HG03354 (cell line): Measurements from ENCODE around the gene IQSEC1.

Experiments
- ATAC-seq: cut with Tn5 transposase; IDR thresholded peaks from one replicate; pipeline ENCODE4 v1.9.1; 2021; ENCODE audit warnings: mild to moderate bottlenecking; ENCODE audit not compliant: unreplicated experiment, poor library complexity, severe bottlenecking

Gene IQSEC1

GRCh38 chr3:13037458-13038117 lies 35.6 kb downstream of the IQSEC1 start:
- ATAC-seq: no peak

DNA sequence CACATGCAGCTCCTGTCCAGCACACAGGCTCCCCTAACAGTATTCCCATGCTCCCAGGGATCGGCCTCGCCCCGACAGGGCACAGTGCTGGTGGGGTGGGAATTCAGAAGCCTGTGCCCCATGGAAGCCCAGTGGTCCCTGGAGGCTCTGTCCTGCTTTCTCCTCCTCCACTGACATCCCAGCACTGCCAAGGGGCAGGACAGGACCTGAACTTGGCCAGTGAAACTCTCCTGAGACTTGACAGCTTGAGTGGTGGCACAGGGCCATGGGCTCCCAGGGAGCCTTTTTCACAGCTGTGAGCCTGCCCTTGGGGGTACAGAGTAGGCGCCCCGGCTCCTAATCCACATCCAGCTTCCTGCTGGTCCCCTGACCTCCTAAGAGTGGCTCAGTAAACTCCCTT lies 38.4 kb downstream of the IQSEC1 start:
- ATAC-seq: no peak

DNA sequence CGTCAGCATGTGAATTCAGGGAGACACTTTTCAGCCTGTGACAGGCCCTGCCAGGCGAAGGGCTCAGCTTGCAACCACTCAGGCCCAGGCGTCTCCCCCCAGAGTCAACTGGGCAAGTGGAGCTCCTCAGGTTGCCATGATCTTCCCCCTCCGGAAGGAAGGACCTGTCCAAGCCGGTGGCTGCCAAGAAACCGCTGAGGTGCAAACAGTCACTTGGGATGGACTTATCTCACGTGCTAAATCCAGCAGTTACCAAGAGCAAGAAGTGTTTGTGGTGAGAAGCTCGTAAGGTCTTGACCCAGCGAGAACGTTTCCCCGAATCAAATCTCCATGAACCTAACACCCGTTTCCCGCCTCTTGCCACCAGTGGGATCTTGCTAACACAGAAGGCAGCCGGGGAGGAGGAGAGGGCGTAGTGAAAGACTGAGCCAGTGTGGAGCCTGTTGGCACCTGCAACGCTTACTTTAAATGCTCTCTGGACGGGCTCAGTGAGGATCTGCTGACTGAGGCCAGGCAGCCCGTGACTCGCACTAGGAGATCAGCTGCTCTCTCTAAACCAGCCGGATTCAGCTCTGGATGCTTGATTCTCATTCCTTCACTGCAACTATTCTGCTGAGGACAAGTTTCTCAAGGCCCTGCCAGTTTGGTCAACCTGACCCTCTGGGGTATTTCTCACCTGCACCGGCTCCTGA lies 39.0 kb downstream of the IQSEC1 start:
- ATAC-seq: no peak

DNA sequence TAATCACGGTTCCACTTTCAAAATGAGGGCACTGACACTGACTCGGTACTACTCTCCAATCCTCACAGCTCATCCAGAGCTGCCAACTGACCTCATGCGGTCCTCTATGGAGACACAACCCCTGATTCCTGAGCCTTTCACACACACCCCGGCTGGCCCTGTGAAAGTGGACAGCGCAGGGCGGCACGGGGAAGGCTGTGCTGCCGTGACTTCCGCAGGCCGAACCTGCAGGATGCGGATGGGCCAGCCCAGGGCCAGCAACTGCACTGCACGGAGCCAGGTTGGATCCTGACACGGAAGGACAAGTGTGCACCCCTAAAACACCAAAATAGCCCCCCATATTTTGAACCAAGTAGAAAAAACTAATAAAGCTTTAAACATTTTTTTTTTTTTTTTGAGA lies 41.0 kb downstream of the IQSEC1 start:
- no peak for ATAC-seq

- ATAC-seq: no peak
Observed at GRCh38 chr3:13031621-13032020, 41.6 kb downstream of the IQSEC1 start.

GRCh38 chr3:13030684-13031083 lies 42.5 kb downstream of the IQSEC1 start:
- no peak for ATAC-seq

DNA sequence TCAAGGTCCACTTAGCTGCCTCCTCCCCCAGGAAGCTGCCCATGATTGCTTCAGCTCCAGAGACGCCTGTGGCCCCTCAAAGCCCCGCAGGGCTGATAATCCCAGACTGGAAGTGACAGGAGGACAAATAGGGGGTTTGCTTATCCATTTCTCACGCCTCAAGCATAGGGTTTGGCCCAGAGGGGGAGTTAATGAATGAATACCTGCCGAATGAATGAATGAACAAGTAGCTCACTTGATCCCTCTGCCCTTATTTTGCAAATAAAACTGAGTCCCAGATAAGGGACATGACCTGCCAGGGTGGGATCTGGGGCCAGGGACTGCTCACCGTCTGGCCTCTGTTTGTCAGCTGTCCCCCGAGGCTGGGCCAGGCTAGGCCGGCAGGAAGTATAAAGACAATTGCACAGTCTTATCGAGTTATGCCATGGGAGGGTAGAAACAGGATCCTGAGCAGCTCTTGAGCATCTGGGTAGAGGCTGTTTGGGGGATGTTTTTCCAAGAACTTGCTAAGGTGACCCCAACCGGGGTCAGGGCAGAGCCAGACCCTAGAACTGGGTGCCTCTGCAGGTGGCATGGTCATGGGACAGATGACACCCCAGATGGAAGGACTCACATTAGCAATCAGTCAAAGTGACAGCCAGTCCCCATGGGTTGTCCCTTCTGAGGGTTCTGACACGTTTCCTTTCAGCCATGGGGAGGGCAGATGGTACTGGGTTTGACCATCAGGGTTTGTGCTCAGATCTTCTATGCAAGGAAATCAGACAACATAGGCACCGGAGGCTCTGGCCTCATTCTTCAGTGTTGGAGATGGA lies 45.0 kb downstream of the IQSEC1 start:
- no peak for ATAC-seq

DNA sequence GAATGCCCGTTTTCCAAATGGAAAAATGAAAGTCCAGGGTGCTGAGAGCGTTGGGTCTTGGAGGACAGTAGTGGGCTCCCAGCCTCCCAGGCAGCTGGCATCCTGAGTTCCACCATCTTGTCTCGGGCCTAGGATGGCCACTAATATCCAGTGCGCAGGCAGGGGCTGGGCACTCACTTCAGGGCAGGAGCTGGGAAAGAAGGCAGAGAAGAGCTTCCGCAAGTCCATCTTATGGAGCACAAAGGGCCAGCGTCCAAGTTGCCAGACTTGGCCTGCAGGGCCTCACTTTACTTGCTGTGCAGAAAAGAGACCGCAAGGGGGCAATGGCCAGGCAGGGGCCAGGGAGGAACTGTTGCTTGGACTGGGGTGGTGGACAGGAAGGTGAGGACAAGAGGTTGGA lies 46.1 kb downstream of the IQSEC1 start:
- ATAC-seq: no peak

DNA sequence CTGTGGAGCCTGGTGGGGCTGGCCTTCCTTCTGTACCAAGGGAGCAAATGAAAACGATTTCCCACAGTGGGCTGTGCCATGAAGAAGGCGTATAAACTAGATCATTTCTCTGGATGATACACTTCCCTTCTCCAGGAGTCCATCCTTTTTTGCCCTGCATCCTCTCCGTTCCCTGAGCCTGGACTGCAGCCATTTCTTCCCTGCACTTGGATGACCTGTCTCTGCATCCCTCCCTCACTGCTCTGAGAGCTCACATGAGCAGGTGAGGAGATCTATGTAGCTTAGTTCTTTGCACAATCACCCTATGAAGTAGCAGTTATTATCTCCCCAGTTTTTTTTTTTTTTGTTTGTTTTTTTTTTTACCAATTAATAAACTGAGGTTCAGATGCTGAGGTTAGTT lies 46.7 kb downstream of the IQSEC1 start:
- no peak for ATAC-seq

- no peak for ATAC-seq
Observed at GRCh38 chr3:13025778-13026518, 47.3 kb downstream of the IQSEC1 start.

- no peak for ATAC-seq
Observed at GRCh38 chr3:13025090-13025489, 48.1 kb downstream of the IQSEC1 start.

DNA sequence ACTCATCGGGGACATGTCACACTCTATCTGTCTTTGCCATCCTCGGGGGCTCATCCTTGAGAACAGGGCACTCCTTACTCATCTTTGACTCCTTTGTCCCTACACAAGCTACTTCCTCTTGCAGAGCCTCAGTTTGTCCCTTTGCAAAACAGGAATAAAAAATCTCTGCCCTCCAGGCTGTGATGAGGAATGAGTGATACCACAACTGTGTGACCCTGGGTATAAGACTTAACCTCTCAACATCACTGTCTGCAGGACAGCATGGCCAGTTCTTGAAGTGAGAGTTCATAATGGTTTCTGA lies 48.5 kb downstream of the IQSEC1 start:
- no peak for ATAC-seq

DNA sequence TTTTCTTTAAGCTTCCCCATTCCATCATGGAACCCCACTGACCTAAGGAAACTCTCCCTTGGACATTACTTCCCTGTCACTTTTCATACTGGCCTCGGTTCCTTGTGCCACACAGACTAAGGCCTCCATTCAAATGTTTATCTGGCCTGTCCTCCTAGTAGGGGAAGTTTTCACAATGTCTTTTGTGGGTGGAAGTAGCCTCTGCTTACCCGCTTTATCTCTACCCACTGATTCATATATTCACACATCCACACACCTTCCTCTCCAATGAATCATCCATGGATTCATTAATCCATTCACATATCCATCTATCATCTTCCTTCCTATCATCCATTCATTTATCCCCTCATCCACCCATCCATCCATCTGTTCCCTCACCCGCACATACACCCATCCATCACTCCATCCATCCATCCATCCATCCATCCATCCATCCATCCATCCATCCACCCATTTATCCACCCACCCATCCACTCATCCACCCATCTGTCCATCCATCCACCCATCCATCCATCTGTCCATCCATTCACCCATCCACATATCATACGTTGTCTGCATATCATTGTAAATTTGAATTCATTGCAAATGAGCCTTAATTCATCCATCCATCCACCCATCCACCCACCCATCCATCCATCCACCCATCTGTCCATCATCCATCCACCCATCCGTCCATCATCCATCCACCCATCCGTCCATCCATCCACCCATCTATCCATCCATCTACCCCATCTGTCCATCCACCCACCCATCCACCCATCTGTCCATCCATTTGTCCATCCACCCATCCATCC lies 49.1 kb downstream of the IQSEC1 start:
- ATAC-seq: no peak

DNA sequence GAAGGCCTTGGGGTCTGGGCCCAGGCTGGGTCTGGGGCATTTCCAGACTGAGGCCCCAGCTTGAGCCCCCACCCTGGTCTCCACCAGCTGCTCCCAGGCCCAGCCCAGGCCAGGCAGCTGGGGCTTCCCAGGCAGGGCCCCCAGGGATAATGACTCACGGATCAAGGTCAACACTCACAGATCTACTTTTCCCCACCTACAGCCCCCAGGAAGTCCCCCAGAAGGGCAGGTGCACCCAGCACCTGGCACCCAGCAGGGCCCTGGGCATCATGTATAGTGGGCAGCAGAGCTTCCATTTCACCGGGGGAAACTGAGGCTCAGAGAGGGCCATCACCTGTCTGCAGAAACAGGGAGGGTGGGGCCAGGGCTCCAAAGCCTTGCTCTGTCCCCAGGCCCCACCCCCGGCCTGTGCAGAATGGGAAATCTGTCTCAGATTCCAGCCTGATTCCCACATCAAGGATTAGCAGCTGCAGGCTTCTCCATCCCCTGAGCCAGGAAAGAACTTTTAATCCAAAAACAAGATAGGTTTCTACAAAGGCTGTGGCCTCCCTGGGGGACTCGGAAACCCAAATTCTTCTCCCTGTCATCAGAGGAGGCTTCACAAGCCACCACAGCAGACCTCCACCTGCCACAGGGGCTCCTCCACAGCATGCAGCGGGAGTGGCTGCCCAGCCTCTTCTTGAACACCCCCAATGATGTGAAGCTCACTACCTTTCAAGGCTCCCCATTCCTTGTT lies 49.8 kb downstream of the IQSEC1 start:
- ATAC-seq: peak; percentile 15

DNA sequence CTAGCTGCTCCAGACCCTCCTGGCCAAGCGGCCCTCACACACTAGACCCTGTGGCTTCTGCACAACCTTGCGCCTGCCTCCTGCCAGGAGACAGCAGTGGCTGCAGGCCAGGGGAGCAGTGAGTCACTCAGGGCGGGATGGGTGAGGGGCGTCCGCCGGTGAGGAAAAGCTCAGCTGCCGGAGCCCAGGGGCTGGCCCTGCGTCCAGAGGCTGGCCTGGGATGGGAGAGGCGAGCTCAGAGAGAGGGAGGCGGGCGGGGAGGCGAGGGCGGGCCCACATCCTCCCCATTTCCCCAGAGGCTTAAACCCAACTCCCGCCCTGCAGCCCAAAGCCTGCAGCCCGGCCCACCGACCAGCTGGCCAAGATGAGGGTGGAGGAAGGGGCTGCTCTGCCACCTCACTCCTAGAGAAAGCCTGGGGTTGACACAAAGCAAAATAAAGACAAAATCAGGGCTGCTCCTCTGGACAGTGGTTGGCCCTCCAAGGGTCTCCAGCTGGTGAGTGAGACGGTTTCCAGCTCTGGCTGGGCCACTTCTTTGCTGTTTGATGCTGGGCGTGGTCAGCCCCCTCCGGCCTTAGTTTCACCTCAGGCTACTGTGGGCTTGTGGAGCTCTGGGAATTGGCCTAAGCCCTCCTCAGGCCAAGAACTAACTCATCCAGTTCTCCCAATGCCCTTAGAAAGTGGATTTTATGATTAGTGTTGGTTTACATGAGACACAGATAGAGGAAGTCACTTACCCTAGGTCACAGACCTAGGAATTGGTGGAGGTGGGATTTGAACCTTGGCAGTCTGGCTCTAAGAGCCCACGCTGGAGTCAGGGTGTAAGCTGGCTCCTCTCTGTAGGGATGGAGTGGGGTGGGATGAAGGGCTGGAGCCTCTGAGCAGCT lies 50.6 kb downstream of the IQSEC1 start:
- ATAC-seq: peak; percentile 55

- ATAC-seq: no peak
Observed at GRCh38 chr3:13021141-13022114, 51.8 kb downstream of the IQSEC1 start.

DNA sequence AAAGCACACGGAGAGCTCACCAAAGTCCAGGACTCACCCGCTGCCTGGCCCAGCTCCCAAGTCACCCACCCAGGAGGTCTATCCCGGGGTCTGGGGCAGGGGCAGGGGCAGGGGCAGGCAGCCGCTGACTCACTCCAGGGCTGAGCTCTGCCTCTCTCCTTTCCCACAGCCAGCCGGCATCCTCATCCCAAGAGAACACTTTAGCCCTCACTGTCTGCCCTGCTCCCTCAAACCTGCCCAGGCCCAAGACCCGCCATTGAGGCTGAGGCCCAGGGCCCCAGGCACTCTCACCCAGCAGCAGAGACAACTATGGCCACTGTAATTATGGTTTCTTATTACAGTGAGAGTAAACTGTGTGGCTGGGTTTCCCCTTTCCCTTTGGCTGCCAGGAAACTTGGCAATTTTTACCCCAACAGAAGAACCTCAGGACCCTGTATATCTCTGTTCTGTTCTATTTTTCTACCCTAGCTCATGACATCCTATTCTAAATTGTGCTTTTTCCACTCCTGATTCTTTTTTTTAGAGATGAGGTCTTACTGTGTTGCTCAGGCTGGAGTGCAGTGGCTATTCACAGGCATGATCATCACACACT lies 53.0 kb downstream of the IQSEC1 start:
- no peak for ATAC-seq
